CD4-positive, alpha-beta T cell (primary cell): ENCODE data around the gene ACKR2. TPM values are rescaled to one million over a fixed set of nuclear protein-coding genes. Genes with fewer than 3 reads are reported as not detected.

Experiments used
- ATAC-seq: fragments of 200-7000 bp; cut with Tn5 transposase; one replicate; pipeline ENCODE4 v1.10.0; 2022; ENCODE audit warnings: mild to moderate bottlenecking; ENCODE audit not compliant: poor library complexity
- CTCF ChIA-PET: fragments of 350-600 bp; sonication (Branson Sonifier 250); formaldehyde crosslinking; loops from one replicate; lab custom pipeline; 2021; ENCODE audit warnings: antibody characterized with exemption, inconsistent platforms; lab: Charles Lee
- POLR2A ChIA-PET: fragments of 350-600 bp; sonication (Branson Sonifier 250); formaldehyde crosslinking; loops from one replicate; lab custom pipeline; 2021; ENCODE audit warnings: antibody characterized with exemption, inconsistent platforms; lab: Charles Lee
- DNase-seq, 14 experiments: peaks; one replicate each; pipeline ENCODE4 v3.0.0-alpha.2; 2013 to 2020; ENCODE audit warnings: mixed read lengths in 2 of 14
- H3K27ac ChIP-seq, 2 donors: one replicate each; pipeline versions ENCODE4 v1.5.1 to v1.7.0; 2013; ENCODE audit warnings: low read length in 2 of 2, low read depth in 1 of 2, mild to moderate bottlenecking in 1 of 2
- H3K27me3 ChIP-seq, 2 experiments: 1 replicate in 1 of 2; 2 replicates in 1 of 2; pipeline versions ENCODE4 v1.6.1 to v1.7.0; 2013; ENCODE audit warnings: low read length in 2 of 2, control low read depth in 1 of 2, mild to moderate bottlenecking in 1 of 2, moderate library complexity in 1 of 2; ENCODE audit not compliant: insufficient read depth in 2 of 2, control insufficient read depth in 1 of 2
- H3K36me3 ChIP-seq: one replicate; pipeline ENCODE4 v1.6.1; 2013; ENCODE audit warnings: low read length, control low read depth; ENCODE audit not compliant: insufficient read depth
- H3K4me1 ChIP-seq: one replicate; pipeline ENCODE4 v1.6.1; 2013; ENCODE audit warnings: low read length, control low read depth; ENCODE audit not compliant: insufficient read depth
- H3K4me3 ChIP-seq: one replicate; pipeline ENCODE4 v1.5.1; 2013; ENCODE audit warnings: mild to moderate bottlenecking, low read length, moderate library complexity
- H3K9me3 ChIP-seq, 2 experiments: 1 replicate in 1 of 2; 2 replicates in 1 of 2; pipeline versions ENCODE4 v1.6.1 to v1.7.0; 2013; ENCODE audit warnings: low read length in 2 of 2, mild to moderate bottlenecking in 2 of 2, control low read depth in 1 of 2, moderate library complexity in 1 of 2; ENCODE audit not compliant: control insufficient read depth in 1 of 2, insufficient read depth in 1 of 2
- H3K27ac Mint-ChIP-seq: one replicate; pipeline ENCODE4 v1.8.0; 2020; ENCODE audit warnings: mixed read lengths
- H3K27me3 Mint-ChIP-seq: one replicate; pipeline ENCODE4 v1.8.0; 2021; ENCODE audit warnings: mixed read lengths
- H3K36me3 Mint-ChIP-seq: one replicate; pipeline ENCODE4 v1.8.0; 2021; ENCODE audit warnings: low read depth, mixed read lengths
- H3K4me1 Mint-ChIP-seq: one replicate; pipeline ENCODE4 v1.8.0; 2021; ENCODE audit warnings: low read depth, mixed read lengths
- H3K4me3 Mint-ChIP-seq: one replicate; pipeline ENCODE4 v1.8.0; 2020; ENCODE audit warnings: mild to moderate bottlenecking, mixed read lengths
- H3K9me3 Mint-ChIP-seq: one replicate; pipeline ENCODE4 v1.8.0; 2020; ENCODE audit warnings: mixed read lengths
- intact Hi-C, 2 experiments: fragments of 100-400 bp; cut with DNase I in 1 of 2; cut with micrococcal nuclease in 1 of 2; formaldehyde crosslinking; loops; one replicate each; pipeline versions ENCODE4 v1.15.1 to v1.9.0; 2023 to 2025; cut with DNase I, micrococcal nuclease
- total RNA-seq, 174 experiments: library from RNA in 2 of 174; stranded (reverse) in 2 of 174; gene quantifications; one replicate each; pipeline ENCODE4 v1.2.3 and lab custom pipeline; 2021 to 2026
- TF ChIP-seq, protein P1 (sequence below): fragments of 200-600 bp; IDR thresholded peaks from one replicate; pipeline ENCODE4 v1.8.0; 2022; ENCODE audit warnings: antibody characterized with exemption, mild to moderate bottlenecking

Gene ACKR2
- total RNA-seq, 2 experiments from 2014 or later = 0.42 TPM; not detected in 1

DNA sequence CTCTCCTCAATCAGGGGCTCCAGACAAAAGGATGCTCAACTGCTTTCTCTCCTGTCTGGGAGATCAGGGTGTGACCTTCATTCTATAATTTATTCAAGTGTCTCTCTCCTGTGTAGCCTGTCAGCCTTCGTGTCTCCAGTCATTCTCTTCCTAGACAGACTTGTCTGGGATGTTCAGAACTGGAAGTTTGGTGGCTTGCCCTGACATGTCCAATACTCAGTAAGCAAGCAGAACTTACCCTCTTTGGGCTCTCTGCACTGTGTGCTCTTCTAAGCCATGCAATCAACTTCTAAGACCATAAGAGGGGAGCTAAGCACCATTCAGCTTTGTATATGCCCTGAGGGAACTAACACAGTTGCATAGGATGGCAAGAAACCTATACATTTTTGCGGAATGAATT lies 14.1 kb downstream of the ACKR2 start:
- Histone ChIP-seq H3K27me3 (peaks cover 3% of the 10 kb centered on the region in 2 experiments), H3K4me3 (no peak overlapping the region), H3K36me3 (no peaks in the 10 kb centered on the region), H3K9me3 (no peaks in the 10 kb centered on the region), H3K27ac (no peak overlapping the region), H3K4me1 (no peaks in the 10 kb centered on the region)
- POLR2A ChIA-PET = no interaction called here
- Mint-ChIP-seq H3K36me3 (no peaks in the 10 kb centered on the region), H3K4me1 (no peaks in the 10 kb centered on the region), H3K9me3 (no peaks in the 10 kb centered on the region), H3K4me3 (no peak overlapping the region), H3K27ac (no peak overlapping the region), H3K27me3 (peaks cover 5% of the 10 kb centered on the region)
- CTCF ChIA-PET = no interaction called here
- intact Hi-C loops = no loop called here
- no peak for DNase-seq
- no peak for ATAC-seq
- TF ChIP-seq, protein P1, sequence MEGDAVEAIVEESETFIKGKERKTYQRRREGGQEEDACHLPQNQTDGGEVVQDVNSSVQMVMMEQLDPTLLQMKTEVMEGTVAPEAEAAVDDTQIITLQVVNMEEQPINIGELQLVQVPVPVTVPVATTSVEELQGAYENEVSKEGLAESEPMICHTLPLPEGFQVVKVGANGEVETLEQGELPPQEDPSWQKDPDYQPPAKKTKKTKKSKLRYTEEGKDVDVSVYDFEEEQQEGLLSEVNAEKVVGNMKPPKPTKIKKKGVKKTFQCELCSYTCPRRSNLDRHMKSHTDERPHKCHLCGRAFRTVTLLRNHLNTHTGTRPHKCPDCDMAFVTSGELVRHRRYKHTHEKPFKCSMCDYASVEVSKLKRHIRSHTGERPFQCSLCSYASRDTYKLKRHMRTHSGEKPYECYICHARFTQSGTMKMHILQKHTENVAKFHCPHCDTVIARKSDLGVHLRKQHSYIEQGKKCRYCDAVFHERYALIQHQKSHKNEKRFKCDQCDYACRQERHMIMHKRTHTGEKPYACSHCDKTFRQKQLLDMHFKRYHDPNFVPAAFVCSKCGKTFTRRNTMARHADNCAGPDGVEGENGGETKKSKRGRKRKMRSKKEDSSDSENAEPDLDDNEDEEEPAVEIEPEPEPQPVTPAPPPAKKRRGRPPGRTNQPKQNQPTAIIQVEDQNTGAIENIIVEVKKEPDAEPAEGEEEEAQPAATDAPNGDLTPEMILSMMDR = no peak

- intact Hi-C loops = no loop called here
- H3K27ac Mint-ChIP-seq = no peak overlapping the region
Measured at GRCh38 chr3:42826141-42826540, 16.9 kb downstream of the ACKR2 start.

DNA sequence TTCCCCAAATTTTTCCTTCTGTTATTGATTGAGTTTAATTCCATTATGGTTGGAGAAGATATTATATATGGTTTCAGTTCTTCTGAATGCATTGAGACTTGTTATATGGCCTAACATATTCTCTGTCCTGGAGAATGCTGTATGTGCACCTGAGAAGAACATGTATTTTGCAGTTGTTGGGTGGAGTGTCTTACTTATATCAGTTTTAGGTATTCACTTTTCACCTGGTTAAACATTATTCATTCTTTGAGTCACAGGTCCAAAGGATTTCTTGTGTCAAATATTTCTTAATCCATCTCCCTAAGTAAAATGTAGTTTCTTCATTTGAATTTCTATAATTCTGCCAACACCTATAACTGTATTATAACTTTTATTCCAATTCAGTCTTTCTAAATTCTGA lies 17.8 kb downstream of the ACKR2 start:
- POLR2A ChIA-PET = no interaction called here
- TF ChIP-seq, protein P1 = no peak

More at GRCh38 chr3:42826141-42826540, 16.9 kb downstream of the ACKR2 start:
- H3K27me3 Mint-ChIP-seq = peaks cover 11% of the 10 kb centered on the region
- DNase-seq = no peak
- Histone ChIP-seq H3K4me1 (peaks cover under 1% of the 10 kb centered on the region), H3K36me3 (no peaks in the 10 kb centered on the region), H3K27me3 (peaks cover 3% of the 10 kb centered on the region in 2 experiments), H3K4me3 (no peak overlapping the region), H3K27ac (no peak overlapping the region), H3K9me3 (no peaks in the 10 kb centered on the region)
- H3K36me3 Mint-ChIP-seq = no peaks in the 10 kb centered on the region
- H3K4me3 Mint-ChIP-seq = no peak overlapping the region
- ChIA-PET POLR2A (no interaction called here), CTCF (no interaction called here)
- no peak for ATAC-seq
- TF ChIP-seq, protein P1 = no peak
- peaks cover 2% of the 10 kb centered on the region for H3K4me1 Mint-ChIP-seq
- no peaks in the 10 kb centered on the region for H3K9me3 Mint-ChIP-seq

More for the DNA sequence above, 17.8 kb downstream of the ACKR2 start:
- intact Hi-C loops = no loop called here
- DNase-seq = no peak
- Mint-ChIP-seq H3K4me1 (peaks cover 6% of the 10 kb centered on the region), H3K27me3 (peaks cover 11% of the 10 kb centered on the region), H3K36me3 (no peaks in the 10 kb centered on the region), H3K9me3 (no peaks in the 10 kb centered on the region), H3K27ac (no peak overlapping the region), H3K4me3 (no peak overlapping the region)
- ATAC-seq = no peak
- Histone ChIP-seq H3K36me3 (no peaks in the 10 kb centered on the region), H3K4me1 (peaks cover 4% of the 10 kb centered on the region), H3K27ac (no peak overlapping the region), H3K27me3 (peaks cover 3% of the 10 kb centered on the region in 2 experiments), H3K9me3 (no peaks in the 10 kb centered on the region), H3K4me3 (no peak overlapping the region)
- CTCF ChIA-PET = no interaction called here
